Neural cell (in vitro differentiated cells): ENCODE measurements around the gene CYP4F3.

Experiments used
- EP300 ChIP-seq: fragments of 450-650 bp; conservative IDR thresholded peaks from 2 replicates; pipeline ENCODE4 v1.6.1; 2014; ENCODE audit warnings: antibody characterized with exemption, mild to moderate bottlenecking, moderate library complexity; ENCODE audit not compliant: poor library complexity, severe bottlenecking
- EZH2 ChIP-seq: fragments of 200-600, 300-800 bp; shearing (Covaris generic), sonication (generic); IDR thresholded peaks from 2 replicates; pipeline ENCODE4 v1.6.1; 2014; ENCODE audit warnings: antibody characterized with exemption, low read length, borderline replicate concordance, mild to moderate bottlenecking; ENCODE audit not compliant: insufficient read depth, poor library complexity, severe bottlenecking
- MXI1 ChIP-seq: fragments of 450-650 bp; conservative IDR thresholded peaks from 2 replicates; pipeline ENCODE4 v1.6.1; 2014; ENCODE audit warnings: antibody characterized with exemption, mild to moderate bottlenecking; ENCODE audit not compliant: poor library complexity, severe bottlenecking
- POLR2AphosphoS5 ChIP-seq: IDR thresholded peaks from 2 replicates; pipeline ENCODE4 v1.6.1; 2012
- RAD21 ChIP-seq: fragments of 450-650 bp; conservative IDR thresholded peaks from 2 replicates; pipeline ENCODE4 v1.6.1; 2014; ENCODE audit warnings: antibody characterized with exemption, mild to moderate bottlenecking, moderate library complexity
- SMC3 ChIP-seq: fragments of 450-650 bp; conservative IDR thresholded peaks from 2 replicates; pipeline ENCODE4 v1.6.1; 2014; ENCODE audit warnings: antibody characterized with exemption, mild to moderate bottlenecking, moderate library complexity; ENCODE audit not compliant: poor library complexity
- TF ChIP-seq, protein P1 (sequence below): fragments of 450-650 bp; IDR thresholded peaks from 2 replicates; pipeline ENCODE4 v1.5.1; 2014; ENCODE audit warnings: antibody characterized with exemption, mild to moderate bottlenecking, moderate library complexity; ENCODE audit not compliant: poor library complexity, severe bottlenecking
- TF ChIP-seq, protein P2 (sequence below): IDR thresholded peaks from 2 replicates; pipeline ENCODE4 v1.6.1; 2012; ENCODE audit warnings: borderline replicate concordance

DNA sequence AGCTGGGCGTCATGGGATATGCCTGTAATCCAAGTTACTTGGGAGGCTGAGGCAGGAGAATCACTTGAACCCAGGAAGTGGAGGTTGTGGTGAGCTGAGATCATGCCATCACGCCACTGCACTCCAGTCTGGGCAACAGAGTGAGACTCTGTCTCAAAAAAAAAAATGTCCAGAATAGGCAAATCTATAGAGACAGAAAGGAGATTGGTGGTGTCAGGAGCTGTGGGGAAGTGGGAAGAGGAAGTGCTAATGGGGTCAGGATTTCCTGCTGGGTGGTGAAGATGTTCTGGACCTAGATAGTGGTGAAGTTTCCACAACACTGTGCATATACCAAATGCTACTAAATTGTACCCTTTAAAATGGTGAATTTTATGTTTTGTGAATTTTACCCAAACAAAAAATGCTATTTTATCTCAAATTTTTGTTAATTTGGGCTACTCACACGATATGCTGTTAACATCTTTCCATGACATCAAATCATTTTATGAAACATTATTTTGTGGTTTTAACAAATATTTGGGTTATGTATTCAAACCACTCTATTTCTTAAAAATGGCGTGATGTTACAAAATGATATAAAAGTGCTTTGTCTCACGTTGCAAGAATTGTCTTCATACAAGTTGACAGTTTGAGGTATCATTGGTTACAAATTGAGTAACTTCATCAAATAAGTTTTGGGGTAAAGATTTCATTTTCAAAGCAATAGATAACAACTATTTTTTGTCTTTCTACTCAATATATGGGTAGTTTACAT is 7.4 kb upstream of the CYP4F3 start:
- no peak for TF ChIP-seq POLR2AphosphoS5
- TF ChIP-seq, protein P1, sequence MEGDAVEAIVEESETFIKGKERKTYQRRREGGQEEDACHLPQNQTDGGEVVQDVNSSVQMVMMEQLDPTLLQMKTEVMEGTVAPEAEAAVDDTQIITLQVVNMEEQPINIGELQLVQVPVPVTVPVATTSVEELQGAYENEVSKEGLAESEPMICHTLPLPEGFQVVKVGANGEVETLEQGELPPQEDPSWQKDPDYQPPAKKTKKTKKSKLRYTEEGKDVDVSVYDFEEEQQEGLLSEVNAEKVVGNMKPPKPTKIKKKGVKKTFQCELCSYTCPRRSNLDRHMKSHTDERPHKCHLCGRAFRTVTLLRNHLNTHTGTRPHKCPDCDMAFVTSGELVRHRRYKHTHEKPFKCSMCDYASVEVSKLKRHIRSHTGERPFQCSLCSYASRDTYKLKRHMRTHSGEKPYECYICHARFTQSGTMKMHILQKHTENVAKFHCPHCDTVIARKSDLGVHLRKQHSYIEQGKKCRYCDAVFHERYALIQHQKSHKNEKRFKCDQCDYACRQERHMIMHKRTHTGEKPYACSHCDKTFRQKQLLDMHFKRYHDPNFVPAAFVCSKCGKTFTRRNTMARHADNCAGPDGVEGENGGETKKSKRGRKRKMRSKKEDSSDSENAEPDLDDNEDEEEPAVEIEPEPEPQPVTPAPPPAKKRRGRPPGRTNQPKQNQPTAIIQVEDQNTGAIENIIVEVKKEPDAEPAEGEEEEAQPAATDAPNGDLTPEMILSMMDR = no peak
- no peak for TF ChIP-seq RAD21
- TF ChIP-seq, protein P2, sequence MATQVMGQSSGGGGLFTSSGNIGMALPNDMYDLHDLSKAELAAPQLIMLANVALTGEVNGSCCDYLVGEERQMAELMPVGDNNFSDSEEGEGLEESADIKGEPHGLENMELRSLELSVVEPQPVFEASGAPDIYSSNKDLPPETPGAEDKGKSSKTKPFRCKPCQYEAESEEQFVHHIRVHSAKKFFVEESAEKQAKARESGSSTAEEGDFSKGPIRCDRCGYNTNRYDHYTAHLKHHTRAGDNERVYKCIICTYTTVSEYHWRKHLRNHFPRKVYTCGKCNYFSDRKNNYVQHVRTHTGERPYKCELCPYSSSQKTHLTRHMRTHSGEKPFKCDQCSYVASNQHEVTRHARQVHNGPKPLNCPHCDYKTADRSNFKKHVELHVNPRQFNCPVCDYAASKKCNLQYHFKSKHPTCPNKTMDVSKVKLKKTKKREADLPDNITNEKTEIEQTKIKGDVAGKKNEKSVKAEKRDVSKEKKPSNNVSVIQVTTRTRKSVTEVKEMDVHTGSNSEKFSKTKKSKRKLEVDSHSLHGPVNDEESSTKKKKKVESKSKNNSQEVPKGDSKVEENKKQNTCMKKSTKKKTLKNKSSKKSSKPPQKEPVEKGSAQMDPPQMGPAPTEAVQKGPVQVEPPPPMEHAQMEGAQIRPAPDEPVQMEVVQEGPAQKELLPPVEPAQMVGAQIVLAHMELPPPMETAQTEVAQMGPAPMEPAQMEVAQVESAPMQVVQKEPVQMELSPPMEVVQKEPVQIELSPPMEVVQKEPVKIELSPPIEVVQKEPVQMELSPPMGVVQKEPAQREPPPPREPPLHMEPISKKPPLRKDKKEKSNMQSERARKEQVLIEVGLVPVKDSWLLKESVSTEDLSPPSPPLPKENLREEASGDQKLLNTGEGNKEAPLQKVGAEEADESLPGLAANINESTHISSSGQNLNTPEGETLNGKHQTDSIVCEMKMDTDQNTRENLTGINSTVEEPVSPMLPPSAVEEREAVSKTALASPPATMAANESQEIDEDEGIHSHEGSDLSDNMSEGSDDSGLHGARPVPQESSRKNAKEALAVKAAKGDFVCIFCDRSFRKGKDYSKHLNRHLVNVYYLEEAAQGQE = no peak
- TF ChIP-seq MXI1 = no peak
- TF ChIP-seq EZH2 = no peak
- TF ChIP-seq EP300 = no peak
- no peak for TF ChIP-seq SMC3
